HG03060 (cell line): Measurements from ENCODE around the gene SGO2.
"Not testable (repeated sequence)": the region's sequence is repeated elsewhere in the genome, so short reads cannot be mapped to it uniquely, and the experiment has no call there.

Experiments
- ATAC-seq: cut with Tn5 transposase; IDR thresholded peaks from one replicate; pipeline ENCODE4 v1.9.1; 2021; ENCODE audit warnings: low read depth, moderate number of reproducible peaks; ENCODE audit not compliant: unreplicated experiment

The SGO2 gene

GRCh38 chr2:200618590-200619021, 92.6 kb downstream of the SGO2 start:
- ATAC-seq, result no peak

DNA sequence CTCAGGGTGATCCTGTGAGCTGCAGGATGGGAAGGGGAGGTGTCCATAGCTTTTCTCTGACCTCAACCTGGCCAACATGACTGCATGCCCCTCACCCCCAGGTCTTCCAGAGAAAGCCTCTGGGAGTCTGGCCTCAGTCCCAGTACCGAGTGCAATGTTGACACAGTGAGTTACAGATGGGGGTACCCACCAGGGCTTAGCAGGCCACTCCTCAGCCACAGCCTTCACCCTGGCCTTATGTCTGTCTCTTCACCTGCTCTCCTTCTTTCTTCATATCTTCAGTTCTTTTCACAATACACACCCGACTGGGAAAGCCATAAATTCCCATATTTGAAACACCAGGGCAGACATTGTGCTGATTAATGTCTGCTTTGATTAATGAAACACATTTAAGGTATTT, 93.3 kb downstream of the SGO2 start:
- ATAC-seq, result no peak

- ATAC-seq, result no peak
These were observed 94.8 kb downstream of the SGO2 start for GRCh38 chr2:200620606-200621390.

DNA sequence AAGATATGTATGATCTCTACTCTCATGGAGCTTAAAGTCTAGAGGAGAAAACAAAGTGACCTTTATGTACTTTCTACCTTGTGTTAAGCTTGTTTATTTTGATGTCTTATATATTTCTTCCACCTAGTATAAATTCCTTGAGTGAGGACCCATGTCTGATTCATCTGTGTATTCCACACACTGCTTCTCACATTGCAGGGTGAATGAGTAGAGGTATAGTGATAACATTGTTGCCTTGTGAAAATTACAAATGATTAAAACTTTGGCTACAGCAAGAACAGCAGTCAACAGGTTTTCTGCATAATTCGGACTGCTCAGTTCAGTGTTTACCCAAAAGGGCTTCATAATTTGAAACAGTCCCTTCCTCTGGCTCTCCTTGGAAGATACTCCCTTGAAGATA, 96.1 kb downstream of the SGO2 start:
- ATAC-seq, result no peak

GRCh38 chr2:200624026-200624425, 98.0 kb downstream of the SGO2 start:
- ATAC-seq, result no peak

GRCh38 chr2:200624658-200625057, 98.7 kb downstream of the SGO2 start:
- no peak for ATAC-seq

- no peak for ATAC-seq
These were observed 99.3 kb downstream of the SGO2 start for GRCh38 chr2:200625282-200625681.

- ATAC-seq, result no peak
These were observed 100.0 kb downstream of the SGO2 start for GRCh38 chr2:200625958-200626363.

DNA sequence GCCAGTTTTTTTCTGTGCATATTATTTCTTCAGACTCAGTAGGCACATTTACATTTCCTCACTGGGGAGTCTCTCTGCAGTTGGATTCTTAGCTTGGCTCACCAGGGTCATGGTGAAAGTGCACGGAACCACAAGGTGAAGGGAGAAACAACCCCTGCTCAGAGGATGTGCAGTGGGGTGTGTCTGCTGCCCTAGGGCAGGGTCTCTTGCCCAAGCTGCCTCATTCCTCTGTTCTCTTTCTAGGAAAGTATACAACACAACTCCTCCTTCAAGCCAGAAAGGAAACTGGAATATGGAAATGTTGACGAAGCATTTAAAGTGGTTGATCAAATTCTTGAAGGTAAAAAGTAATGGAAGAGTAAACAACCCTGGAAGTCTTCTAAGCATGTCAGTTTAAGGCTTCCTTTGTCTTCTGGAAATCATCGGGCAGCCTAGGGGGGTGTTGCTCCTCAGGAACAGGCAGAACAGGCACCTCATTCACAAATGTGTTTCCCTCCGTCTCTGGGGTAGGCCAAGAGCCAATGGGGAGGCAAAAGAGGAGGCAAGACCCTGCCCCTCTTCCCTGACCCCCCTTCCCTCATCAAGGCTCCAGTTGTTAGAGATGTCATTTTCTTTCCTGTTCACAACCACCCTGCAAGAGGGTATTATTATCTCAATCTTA, 101.2 kb downstream of the SGO2 start:
- ATAC-seq, result no peak

GRCh38 chr2:200628461-200628860, 102.5 kb downstream of the SGO2 start:
- ATAC-seq, result not testable (repeated sequence)

GRCh38 chr2:200631287-200631686, 105.3 kb downstream of the SGO2 start:
- no peak for ATAC-seq
